Measurements from ENCODE around the gene AP1B1.

Gene AP1B1

DNA sequence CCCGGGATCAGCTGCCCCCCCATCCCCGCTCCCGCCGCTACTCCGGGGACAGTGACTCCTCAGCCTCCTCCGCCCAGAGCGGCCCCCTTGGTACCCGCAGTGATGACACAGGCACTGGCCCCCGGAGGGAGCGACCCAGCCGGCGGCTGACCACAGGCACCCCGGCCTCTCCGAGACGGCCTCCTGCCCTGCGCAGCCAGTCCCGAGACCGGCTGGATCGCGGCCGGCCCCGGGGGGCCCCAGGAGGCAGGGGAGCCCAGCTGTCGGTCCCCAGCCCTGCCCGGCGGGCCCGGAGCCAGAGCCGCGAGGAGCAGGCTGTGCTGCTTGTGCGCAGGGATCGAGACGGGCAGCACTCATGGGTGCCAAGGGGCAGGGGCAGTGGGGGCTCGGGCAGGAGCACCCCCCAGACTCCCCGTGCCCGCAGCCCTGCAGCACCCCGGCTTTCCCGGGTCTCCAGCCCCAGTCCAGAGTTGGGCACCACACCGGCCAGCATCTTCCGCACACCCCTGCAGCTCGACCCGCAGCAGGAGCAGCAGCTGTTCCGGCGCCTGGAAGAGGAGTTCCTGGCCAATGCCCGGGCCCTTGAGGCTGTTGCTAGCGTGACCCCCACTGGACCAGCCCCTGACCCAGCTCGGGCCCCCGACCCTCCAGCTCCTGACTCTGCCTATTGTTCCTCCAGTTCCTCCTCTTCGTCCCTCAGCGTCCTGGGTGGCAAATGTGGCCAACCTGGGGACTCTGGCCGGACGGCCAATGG, 76.7 kb downstream of the AP1B1 start:
- DNase-seq = no peak

DNA sequence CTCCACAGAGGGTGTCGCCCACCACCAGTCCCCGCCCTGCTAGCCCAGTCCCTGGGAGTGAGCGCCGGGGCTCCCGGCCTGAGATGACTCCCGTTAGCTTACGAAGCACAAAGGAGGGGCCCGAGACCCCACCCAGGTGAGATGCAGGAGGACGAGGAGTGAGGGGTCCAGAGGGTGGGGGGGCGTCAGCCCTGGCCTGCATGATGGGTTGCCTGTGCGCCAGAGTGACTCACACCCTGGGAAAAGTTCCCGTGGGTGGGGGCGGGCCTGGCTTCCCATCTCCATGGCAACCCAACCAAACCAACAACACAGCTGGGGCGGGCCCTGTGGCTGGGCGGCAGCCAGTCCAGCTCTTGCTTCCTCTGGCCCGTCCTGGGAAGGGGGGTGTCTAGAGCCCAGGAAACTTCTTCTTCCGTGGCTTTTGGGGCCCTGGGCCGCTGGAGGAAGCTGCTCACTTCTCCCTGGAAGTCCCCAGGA, 77.5 kb downstream of the AP1B1 start:
- peak; percentile 47 for DNase-seq

DNA sequence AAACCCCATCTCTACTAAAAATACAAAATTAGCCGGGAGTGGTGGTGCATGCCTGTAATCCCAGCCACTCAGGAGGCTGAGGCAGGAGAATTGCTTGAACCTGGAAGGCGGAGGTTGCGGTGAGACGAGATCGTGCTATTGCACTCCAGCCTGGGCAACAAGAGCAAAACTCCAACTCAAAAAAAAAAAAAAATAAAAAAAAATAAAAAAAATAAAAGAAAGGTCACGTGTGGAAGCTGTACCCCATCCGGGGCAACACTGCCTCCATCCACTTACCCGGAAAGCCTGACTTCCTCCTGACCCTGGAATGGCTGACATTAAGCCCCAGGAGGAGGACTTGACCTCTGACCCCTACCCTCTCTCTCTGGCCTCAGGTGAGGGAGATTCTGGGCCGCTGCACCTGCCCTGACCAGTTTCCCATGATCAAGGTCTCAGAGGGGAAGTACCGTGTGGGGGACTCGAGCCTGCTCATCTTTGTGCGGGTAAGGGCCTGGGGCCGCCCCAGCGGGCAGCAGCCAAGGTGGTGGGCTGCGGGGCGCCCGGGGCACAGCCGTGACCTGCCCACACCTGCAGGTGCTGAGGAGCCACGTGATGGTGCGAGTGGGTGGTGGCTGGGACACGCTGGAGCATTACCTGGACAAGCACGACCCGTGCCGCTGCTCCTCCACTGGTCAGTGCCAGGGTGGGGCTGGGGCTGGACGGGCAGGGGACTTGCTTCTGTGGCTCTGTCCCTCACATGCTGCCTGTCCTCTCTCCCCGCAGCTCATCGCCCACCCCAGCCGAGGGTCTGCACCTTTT, 78.1 kb downstream of the AP1B1 start:
- no peak for DNase-seq

DNA sequence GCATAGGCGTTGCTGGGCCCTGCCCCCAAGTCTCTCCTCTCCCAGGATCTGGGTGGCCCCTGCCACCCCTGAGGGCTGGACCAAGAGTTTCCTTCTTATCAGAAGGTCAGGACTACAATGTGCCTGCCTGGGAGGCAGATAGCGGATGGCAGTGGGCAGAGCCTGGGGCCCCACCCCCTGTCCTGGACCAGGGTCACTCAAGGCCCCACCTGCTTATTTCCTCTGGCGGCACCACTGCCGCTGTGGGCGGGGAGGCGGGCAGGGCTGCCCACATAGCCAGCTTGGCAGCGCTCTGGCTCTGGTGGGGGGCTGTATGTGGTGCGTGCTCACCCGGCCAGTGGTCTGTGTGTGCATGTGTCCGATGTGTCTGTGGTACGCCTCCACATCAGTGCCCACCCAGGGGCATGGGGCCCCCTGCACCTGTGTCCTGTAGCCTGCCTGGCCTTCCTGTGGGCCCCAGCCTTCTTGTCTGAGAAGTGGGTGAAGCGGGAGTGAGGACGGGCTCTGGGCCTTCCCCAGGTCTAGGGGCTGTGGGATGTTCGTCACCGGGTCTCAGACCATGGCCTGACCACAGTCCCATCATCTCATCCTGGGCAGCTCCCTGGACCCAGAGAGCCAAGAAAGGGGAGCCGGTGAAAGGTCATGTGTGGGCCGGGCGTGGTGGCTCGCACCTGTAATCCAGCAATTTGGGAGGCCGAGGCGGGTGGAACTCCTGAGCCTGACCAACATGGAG, 78.9 kb downstream of the AP1B1 start:
- DNase-seq = no peak

DNA sequence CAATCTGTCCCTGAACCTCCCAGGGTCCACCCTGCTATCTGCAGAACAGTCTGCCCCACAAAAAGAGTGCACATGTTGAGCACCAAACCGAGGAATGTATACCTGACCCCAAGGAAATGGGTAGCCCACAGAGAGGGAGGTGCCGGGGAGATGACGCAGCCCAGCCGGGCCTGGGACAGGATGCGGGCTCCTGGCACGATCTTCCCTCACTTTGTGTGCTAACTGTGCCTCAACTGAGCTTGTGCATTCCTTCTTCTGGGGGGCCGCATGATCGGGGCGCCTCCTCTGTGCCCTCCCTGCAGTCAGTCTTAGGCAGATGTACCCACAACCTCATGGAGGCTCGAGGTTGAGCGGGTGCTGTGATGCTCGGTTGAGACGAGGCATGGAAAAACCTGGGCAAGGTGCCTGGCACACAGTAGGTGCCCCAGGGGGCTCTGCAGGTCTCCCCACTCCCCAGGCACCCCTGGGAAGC, 79.5 kb downstream of the AP1B1 start:
- no peak for DNase-seq

DNA sequence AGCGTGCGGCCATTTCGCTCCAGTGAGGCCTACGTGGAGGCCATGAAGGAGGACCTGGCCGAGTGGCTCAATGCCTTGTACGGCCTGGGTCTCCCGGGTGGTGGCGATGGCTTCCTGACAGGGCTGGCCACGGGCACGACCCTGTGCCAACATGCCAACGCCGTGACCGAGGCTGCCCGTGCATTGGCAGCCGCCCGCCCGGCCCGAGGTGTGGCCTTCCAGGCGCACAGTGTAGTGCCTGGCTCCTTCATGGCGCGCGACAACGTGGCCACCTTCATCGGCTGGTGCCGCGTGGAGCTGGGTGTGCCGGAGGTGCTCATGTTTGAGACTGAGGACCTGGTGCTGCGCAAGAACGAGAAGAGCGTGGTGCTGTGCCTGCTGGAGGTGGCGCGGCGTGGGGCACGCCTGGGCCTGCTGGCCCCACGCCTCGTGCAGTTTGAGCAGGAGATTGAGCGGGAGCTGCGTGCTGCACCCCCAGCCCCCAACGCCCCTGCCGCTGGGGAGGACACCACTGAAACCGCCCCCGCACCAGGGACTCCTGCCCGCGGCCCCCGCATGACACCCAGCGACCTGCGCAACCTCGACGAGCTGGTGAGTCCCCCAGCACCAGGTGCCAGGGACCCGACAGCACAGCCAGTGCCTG, 80.1 kb downstream of the AP1B1 start:
- DNase-seq = no peak

DNA sequence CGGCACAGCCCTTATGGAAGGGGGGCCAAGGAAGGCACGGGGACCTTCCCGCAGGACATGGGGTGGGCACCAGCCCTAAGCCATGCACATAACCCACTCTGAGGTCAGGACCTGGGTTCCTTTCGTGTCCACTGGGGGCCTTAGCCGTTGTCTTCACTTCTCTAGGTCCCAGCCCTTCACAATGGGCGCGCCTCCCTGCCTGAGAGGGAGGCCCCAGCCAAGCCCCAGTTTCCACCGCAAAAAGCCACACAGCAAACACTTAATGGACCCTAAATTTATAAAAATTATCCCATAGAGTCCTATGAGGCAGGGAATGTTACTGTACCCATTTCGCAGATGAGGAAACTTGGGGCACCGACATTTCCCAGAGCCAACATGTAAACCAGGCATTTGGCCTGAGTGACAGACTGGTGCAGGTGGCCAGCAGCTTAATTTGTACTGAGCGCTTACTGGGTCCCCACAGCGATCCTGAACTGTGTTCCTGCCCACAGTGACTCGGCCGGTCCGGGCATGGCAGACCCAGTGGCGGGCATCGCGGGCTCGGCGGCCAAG, 80.7 kb downstream of the AP1B1 start:
- no peak for DNase-seq

DNA sequence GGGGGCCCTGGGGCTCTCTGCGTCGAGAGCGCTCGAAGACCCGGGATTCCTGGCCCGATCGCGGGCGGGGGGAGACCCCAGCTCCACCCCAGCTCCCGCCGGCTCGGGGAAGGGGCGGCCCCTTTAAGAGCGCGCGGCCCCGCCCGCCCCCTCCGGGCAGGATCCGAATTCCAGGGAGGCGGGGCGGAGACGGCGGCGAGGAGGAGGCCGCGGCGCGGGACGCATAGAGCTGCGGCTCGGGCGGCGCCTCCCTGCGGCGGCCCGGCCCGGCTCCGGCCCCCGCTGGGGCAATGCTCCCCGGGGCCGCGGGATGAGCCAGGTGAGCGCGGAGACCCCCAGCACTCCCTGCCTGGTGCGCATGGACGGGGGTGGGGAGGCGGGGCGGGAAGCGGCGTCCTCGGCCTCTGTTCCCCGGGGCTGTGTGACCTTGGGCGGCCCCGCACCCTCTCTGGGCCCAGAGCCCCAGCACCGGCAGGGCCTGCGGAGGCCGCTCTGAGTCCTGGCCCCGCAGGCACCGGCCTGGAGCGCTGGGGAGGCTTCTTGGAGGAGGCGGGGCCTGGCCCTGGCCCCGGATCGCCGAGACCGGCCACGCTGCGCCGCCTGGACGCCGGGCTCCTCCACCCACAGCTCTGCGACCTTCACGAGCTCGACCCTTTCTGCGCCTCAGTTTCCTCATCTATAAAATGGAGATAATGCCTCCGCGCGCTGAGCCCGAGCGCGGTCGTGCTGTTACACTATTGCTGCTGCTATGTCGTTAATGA, 81.4 kb downstream of the AP1B1 start:
- no peak for DNase-seq

DNA sequence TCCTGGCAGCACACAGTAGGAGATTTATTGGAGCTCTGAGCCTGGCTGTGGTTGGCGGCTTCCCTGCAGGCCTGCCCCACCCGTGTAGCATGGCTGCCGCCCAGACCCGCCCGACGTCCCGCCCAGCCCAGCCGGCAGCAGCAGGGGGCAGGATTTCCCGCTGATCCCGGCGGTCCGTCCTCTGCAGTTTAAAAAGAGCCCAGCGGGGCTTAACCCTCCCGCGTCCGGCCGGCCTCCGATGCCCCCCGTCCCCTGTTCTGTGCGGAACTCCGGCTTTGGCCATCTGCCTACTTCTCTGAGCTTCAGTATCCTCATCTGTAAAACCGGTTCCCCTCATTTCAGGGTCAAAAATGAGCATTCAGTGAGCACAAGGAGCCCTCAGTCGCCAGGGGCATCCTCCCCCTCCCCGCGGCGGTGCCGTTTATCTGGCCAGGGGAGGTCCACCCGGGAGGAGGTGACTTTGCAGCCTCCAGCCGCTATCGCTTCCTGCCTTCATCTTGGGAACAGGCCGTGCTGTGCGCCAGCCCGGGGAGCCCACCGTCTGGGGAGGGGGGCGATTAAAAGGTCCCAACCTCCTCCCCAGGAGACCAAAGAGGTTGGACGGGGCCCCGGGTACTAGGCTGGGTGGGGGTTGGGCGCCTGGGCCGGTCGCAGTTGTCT, 82.1 kb downstream of the AP1B1 start, which contains the start of gene GAS2L1:
TSS of gene GAS2L1 (plus strand) at position 476 of the 660 bp plus-strand sequence. CDS start 1,456 bp downstream, outside the sequence.
- DNase-seq = no peak

DNA sequence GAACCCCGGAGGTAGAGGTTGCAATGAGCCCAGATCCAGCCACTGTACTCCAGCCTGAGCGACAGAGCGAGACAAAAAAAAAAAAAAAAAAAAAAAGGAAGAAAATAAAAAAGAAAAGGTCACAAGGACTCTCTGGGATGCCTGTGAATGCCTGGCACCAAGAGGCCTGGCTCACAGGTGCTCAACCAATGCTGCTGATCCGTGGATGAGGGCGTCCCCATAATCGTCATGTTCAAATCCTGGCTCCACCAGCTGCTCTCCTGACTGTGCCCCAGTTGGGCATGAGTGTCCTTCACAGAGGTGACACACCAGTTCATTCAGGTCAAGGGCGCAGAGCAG, 82.6 kb downstream of the AP1B1 start:
- no peak for DNase-seq

DNA sequence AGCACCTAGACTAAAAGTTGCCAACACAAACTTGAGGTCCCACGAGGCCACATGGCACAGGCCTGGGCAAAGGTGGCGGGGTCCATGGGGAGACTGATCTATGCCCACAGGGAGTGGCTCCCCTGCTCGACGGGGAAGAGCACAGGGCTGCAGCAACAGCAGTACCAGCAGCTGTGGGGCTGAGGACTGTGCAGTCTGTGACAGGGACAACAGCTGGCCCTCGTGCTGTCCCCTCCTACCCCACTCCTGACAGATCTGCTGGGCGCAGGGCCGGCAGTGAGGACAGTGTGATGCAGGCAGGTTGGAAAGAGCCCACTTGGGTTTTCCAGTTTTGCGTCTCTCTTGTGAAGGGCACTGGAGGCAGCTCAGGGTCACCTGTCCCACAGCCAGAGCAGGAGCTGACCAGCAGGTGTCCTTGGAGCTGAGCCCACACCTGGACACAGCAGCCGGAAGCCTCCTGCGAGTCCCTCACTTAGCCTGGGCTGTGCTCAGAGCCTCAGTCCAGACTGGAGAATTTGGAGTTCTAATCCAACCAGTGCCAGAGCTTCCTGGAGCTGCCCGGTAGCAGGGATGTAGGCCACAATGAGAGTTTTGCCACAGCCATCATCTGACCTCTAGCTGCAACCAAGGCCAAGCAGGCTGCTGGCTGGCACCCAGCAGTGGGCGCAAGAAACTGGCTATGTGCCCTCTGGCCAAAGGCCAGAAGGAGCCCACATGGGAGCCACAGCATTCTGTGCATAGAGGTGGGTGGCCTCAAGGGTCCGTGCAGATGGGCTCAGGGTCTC, 85.5 kb downstream of the AP1B1 start:
- no peak for DNase-seq

DNA sequence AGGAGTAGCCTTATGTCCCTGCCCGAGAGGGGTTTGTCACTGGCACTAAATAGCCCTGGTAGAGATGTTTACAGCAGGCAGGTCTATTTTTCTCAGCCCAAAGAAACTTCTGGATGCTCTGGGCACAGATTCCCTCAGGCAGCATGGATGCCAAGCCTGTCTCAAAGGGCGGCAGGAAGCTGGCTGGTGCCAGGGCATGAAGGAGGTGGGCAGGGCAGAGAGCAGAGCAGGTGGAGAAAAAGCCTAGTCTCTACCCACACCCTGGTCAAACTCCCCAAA, 86.0 kb downstream of the AP1B1 start:
- no peak for DNase-seq

DNA sequence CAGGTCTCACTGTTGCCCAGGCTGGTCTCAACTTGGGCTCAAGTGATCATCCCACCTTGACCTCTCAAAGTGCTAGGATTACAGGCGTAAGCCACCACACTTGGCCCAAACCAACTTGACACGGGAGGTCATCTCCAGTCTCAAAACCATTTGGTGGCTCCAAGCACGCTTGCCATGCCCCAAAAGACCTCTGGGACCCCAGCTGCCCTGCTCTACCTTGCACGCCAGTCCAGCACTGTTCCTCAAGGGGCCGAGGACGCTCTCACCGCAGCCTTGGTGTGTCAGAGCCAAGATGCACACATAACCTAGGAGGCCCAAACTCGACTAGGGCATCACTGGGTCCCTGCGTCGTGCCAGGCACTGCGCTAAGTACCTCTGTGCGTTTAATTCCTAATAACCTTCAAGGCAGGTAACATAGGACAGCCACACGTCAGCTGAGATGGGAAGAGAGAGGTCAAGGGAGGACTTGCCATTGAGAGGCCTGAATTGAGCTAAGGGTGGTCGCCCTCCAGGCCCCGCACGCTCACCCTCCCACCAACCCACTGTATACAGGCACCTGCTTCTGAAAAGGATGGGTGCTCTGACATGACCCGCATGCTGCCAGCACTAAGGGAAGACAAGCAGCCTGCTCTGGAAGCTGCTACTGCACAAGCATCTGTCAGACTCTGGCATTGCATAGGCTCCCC, 86.5 kb downstream of the AP1B1 start:
- DNase-seq = no peak

DNA sequence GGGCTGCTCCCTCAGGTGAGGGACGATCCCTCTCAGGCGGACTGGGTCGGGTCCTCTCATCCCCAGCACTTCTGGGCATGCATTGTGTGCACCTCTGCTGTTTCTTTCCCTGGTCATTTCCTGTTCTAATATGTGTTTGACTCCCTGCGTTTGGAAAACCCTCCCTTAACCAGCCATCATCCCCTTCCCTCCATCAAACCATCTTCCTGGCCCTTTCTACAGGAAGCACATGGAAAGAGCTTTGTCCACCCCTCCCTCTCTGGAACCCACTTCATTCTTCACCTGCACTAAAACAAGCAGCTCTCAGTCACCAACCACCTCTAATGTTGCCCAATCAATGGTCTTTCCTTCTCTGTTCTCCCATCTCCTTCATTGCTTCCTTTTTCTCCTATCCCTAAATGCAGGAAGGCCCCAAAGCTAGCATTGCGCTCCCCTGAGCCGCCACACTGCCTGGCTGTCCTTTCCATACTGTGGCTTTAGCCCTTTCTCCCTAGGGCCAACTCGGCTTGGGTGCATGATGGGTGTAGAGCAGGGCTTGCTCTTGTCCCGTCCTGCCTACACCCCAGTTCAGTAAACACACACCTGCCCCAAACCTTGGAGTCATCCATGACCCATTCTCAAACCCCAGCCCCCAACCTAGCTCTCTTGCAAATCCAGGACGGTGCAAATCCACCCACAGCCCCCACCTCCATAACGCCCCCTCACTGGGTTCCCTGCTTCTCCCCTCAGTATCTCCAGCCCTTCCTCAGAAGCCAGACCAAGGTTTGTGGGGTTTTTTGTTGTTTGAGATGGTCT, 87.4 kb downstream of the AP1B1 start:
- no peak for DNase-seq

DNA sequence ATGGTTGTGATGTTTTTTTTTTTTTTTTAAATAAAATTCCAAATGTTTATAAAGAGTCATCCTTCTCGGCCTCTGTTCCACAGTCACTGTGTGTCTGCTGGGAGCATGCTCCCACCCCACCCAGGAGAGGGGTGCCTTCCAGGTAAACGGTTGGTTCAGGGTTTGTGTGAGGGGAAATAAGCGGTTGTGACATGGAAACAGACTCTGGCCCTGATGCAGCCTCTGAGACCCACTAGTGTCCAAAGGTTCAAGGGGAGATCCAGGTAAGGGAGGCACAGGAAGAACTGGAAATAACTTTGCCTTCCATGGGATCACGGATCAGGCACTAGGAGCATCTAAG, 87.9 kb downstream of the AP1B1 start:
- no peak for DNase-seq

DNA sequence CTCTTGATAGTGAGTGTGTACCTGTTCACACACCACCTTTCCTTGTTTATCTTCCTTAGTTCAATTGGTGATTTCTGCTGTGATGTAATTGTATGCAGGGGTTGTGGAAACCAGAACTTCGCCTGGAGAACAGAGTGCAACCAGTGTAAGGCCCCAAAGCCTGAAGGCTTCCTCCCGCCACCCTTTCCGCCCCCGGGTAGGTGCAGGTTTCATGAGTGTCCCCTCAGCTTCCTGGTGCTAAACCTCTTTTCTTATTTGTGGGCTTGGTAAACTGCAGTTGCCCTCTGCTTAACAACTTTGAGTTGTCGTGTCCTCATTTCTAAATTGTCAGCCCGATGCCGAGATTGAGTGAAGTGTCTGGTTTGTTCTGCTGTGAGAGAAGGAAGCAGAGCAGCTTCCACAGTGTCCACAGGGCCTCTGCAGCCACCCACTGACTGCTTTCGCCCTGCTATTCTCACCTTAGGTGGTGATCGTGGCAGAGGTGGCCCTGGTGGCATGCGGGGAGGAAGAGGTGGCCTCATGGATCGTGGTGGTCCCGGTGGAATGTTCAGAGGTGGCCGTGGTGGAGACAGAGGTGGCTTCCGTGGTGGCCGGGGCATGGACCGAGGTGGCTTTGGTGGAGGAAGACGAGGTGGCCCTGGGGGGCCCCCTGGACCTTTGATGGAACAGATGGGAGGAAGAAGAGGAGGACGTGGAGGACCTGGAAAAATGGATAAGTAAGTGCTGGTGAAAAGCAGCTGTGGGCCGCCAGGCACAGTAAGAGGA, 89.1 kb downstream of the AP1B1 start:
- DNase-seq = no peak

DNA sequence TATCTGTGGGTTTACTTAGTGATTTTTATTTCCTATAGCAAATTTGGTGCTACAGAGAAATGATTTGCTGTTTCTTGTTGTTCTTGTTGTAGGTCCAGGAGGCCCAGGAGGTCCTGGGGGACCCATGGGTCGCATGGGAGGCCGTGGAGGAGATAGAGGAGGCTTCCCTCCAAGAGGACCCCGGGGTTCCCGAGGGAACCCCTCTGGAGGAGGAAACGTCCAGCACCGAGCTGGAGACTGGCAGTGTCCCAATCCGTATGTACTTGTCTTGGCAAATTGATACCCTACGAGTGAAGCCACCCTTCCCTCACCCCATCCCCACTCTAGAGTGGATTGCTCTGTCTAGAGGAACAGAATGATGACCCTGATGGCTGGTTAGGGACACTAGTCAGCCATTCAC, 89.7 kb downstream of the AP1B1 start:
- DNase-seq = no peak

DNA sequence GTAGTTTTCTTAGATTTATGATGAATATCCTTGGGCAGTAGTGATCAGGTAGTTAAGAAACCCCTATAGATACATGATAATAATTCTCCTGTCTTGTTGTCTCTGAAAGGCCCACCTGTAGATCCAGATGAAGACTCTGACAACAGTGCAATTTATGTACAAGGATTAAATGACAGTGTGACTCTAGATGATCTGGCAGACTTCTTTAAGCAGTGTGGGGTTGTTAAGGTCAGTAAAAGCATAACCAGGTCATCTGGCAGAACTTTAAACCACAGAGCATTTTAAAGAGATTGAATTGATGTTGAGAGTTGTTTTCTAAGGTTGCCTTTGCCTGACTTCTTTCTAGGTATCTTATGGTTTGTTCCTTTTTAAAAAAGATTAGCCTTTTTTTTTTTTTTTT, 96.0 kb downstream of the AP1B1 start:
- no peak for DNase-seq

DNA sequence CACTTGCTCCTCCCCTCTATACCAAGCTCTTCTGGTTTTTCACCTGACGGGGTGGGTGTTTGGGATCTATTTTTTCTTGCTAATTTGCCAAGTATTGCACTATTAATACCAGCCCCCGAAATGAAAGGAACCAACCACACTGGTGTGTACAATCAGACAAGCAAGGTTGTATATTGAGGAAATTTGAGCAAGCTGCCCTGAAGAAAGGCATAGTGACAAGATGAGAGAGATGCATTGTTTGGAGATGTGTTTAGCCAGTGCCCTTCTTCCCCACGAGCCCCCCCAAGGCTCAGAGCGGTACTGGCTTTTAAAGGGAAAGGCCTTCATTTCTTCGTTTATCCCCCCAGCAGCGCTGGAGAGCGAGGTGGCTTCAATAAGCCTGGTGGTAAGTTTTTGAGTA, 97.2 kb downstream of the AP1B1 start:
- DNase-seq = no peak

Data from DMS 273 treated with DMSO at 0.1 percent for 48 hours (cell line).